Lower leg skin (tissue), 4 donors: ENCODE data around the gene ITIH4. TPM values are rescaled to one million over a fixed set of nuclear protein-coding genes. Genes with fewer than 3 reads are reported as not detected.

Experiments
- DNase-seq, 2 donors: peaks; one replicate each; pipeline ENCODE4 v3.0.0-alpha.2; 2019; ENCODE audit warnings: low spot score in 2 of 2
- H3K4me3 ChIP-seq: fragments of 200-600 bp; sonication (generic); 2 replicates; pipeline ENCODE4 v1.5.1; 2017; ENCODE audit warnings: mild to moderate bottlenecking, low read depth; ENCODE audit not compliant: poor library complexity, severe bottlenecking
- POLR2A ChIP-seq, 2 donors: fragments of 450-650 bp; IDR thresholded peaks; one replicate each; pipeline ENCODE4 v1.6.1; 2016 to 2017; ENCODE audit warnings: antibody characterized with exemption in 2 of 2, mild to moderate bottlenecking in 1 of 2, moderate library complexity in 1 of 2
- WGBS, 2 donors: methylation state at CpG; one replicate each; pipeline ENCODE4 v1.1.5; 2018; 5-methylcytosine and 5-hydroxymethylcytosine counted together
- intact Hi-C: fragments of 100-400 bp; cut with DNase I; formaldehyde crosslinking; loops from one replicate; pipeline ENCODE4 v1.15.0; 2023; ENCODE audit warnings: low total_unique reads
- total RNA-seq, 4 donors: library from RNA; depleted of rRNA; stranded (reverse); fragments of >200 nt; gene quantifications; one replicate each; pipeline ENCODE4 v1.1.0, GENCODE V29; 2016
- TF ChIP-seq, protein P1 (sequence below), 3 donors: fragments of 450-650 bp; IDR thresholded peaks; one replicate each; pipeline ENCODE4 v1.5.1; 2016; ENCODE audit warnings: antibody characterized with exemption in 3 of 3, mild to moderate bottlenecking in 3 of 3, moderate library complexity in 2 of 3

ITIH4 gene
- total RNA-seq, 4 donors from 2014 or later = 0.38 to 3.6 (median 2.5) TPM

DNA sequence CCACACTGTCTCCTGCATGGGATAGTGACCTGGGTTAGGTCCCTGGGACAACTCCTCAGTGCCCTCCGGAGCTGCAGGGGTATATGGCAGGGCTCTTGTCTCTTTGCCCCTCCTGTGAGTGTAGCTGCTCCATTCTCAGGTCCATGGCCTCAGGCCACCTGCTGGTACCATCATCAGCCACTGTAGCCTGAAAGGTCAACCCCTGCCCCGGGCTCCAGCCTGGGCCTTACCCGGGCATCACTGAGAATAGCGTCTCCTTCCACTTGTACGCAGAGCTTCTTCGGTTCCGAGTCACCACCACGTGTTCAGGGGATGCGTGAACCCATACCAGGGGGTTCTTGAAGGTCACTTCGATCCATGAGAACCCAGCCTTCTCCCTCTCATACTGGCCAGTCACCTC is 13.8 kb downstream of the ITIH4 start:
- TF ChIP-seq POLR2A (IDR thresholded peaks at IDR 0.05) = no peak
- TF ChIP-seq, protein P1, sequence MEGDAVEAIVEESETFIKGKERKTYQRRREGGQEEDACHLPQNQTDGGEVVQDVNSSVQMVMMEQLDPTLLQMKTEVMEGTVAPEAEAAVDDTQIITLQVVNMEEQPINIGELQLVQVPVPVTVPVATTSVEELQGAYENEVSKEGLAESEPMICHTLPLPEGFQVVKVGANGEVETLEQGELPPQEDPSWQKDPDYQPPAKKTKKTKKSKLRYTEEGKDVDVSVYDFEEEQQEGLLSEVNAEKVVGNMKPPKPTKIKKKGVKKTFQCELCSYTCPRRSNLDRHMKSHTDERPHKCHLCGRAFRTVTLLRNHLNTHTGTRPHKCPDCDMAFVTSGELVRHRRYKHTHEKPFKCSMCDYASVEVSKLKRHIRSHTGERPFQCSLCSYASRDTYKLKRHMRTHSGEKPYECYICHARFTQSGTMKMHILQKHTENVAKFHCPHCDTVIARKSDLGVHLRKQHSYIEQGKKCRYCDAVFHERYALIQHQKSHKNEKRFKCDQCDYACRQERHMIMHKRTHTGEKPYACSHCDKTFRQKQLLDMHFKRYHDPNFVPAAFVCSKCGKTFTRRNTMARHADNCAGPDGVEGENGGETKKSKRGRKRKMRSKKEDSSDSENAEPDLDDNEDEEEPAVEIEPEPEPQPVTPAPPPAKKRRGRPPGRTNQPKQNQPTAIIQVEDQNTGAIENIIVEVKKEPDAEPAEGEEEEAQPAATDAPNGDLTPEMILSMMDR (IDR thresholded peaks at IDR 0.05) = no peak
- WGBS, 2 donors = 84 to 96% methylated on average over 9 to 10 of the region's 10 CpGs
- H3K4me3 ChIP-seq = no peak overlapping the region
- no peak for DNase-seq
- intact Hi-C loops = no loop called here

DNA sequence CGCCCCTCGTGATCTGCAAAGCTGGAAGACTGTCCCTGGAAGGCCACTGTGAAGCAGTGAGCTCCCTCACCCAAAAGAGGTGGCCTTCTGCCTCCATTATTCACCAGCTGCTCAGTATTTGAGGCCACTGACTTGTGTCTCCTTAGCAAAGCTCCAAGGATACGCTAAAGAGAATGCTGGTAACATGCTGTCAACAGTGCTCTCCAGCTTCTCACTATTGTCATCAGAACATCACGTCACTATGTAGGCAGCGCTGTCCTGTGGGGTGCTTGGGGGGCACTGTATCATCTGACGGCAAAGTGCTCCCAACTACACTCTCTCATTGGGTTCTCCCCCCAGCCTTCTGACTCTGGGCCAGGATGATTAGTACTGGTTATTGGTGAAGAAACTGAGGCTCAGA is 14.3 kb downstream of the ITIH4 start:
- no peak for DNase-seq
- TF ChIP-seq POLR2A (IDR thresholded peaks at IDR 0.05) = no peak
- 92 to 95% methylated on average over 6 of the region's 6 CpGs for WGBS, 2 donors
- H3K4me3 ChIP-seq = no peak overlapping the region
- intact Hi-C loops = no loop called here

DNA sequence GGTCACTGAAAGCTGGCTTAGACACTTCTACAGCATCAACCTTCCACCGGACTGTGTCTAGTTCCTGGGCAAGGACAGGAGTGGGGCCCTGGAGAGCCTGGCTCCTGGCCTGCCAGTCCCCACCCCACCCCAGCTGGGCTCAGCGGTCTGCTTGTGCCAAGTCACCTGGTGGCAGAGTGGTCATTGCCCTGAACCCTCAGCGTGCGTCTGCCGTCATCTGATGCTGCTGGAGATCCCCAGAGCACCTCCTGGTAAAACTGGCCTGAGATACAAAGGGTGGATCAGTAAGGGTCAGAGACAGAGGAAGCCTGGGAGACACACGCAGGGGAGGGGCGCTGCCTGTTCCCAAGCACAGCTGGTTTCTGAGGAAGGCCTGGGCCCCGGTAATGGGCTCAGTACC is 16.7 kb downstream of the ITIH4 start:
- H3K4me3 ChIP-seq = no peak overlapping the region
- WGBS, 2 donors = 87 to 91% methylated on average over 3 to 8 of the region's 8 CpGs
- TF ChIP-seq, protein P1 (IDR thresholded peaks at IDR 0.05) = no peak
- no peak for TF ChIP-seq POLR2A (IDR thresholded peaks at IDR 0.05)
- no peak for DNase-seq
- intact Hi-C loops = no loop called here

DNA sequence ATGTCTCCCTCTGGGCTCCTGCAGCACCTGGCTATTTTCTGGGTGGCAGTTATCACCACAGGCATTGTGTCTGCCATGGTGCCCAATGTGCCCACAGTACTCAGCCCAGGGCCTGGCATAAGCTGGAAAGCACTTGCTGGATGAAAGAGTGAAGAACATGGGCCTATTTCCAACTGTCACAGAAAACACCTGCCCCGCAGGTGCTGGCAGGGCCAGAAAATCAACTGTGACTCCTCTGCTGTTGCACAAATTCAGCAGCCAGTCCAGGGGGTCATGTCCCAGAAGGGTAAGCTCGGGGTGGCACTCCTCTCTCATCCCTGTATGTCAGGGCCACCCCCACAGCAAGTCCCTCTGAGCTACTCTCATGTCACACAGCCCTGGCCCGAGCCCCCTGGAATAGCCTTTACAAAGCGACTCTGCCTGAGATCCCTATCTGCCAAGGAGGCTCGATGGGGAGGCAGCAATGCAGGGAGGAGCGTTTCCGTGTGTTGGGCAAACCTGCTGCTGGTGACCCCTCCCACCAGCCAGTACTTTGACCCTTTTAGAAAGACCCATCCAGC is 18.9 kb downstream of the ITIH4 start:
- no peak for DNase-seq
- WGBS, 2 donors = 78 to 80% methylated on average over 6 to 7 of the region's 7 CpGs
- intact Hi-C loops = no loop called here
- H3K4me3 ChIP-seq = no peak overlapping the region
- TF ChIP-seq, protein P1 (IDR thresholded peaks at IDR 0.05) = no peak
- TF ChIP-seq POLR2A (IDR thresholded peaks at IDR 0.05) = no peak

DNA sequence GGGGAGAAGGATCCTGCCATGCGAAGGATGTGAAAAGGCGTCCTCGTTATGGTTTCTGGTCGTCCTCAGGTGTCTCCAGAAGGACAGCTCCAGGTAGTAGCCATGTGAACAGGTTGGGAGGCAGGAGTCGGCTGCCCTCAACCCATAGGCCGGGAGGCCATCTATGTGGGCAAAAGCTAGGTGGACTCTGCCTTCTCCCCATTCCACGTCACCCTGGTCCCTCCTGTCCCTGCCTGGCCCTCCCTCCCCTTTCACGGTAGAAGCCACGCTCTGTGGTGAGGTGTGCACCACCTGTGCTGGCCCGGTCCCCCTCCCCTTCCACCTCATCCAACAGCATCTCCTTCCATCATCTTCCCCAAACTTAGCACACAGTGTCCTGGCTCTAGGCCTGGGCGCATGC is 19.5 kb downstream of the ITIH4 start:
- intact Hi-C loops = no loop called here
- DNase-seq = no peak
- WGBS, 2 donors = 90% methylated on average over 11 of the region's 11 CpGs
- TF ChIP-seq POLR2A (IDR thresholded peaks at IDR 0.05) = no peak
- TF ChIP-seq, protein P1 (IDR thresholded peaks at IDR 0.05) = no peak
- no peak overlapping the region for H3K4me3 ChIP-seq

DNA sequence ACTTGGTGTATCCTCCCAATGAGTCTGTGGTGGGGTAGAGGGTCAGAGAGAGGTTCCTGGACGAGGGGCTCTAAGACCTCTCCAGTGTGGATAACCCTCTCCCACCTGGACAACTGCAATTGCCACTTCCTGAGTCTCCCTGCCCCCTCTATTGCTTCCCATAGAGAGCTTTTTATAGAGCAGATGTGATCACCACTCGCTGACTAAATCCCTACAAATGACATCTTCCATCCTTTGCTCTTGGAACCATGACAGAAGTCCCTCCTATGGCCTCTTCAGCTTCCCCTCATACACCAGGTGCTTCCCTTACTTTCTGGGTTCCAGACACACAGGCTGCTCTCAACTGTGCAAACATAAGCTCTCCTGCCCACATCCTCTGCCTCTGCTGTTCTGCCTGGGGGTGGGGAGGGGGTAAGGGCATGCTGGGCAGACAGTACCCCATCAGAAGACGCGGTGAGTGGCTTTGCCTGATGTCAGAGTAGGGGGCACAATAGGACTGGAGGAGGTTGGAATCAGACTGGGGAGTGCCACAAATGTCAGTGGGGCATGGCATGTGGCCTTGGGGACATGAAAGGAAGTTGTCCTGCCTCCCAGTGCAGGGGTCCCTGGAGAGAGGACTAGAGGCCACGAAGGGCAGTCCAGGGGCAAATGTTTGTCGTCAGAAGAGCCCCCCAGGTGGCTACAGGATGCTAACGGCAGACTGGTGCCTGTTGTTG is 20.7 kb downstream of the ITIH4 start:
- DNase-seq = no peak
- TF ChIP-seq, protein P1 (IDR thresholded peaks at IDR 0.05) = no peak
- TF ChIP-seq POLR2A (IDR thresholded peaks at IDR 0.05) = no peak
- H3K4me3 ChIP-seq = no peak overlapping the region
- WGBS, 2 donors = 67 to 68% methylated on average over 7 of the region's 7 CpGs
- intact Hi-C loops = no loop called here
